Liver (tissue), 9 donors: ENCODE data around the gene BCL2L13. TPM values are rescaled to one million over a fixed set of nuclear protein-coding genes. Genes with fewer than 3 reads are reported as not detected.

Experiments
- DNase-seq: peaks from one replicate; pipeline ENCODE4 v3.0.0-alpha.2; 2017; ENCODE audit warnings: low spot score
- H3K27ac ChIP-seq, 2 donors: one replicate each; pipeline ENCODE4 v1.7.0; 2013; ENCODE audit warnings: inconsistent platforms in 2 of 2, low read length in 2 of 2, control low read depth in 1 of 2, low read depth in 1 of 2, mild to moderate bottlenecking in 1 of 2
- H3K27me3 ChIP-seq, 4 donors: one replicate each; pipeline versions ENCODE4 v1.6.1 to v1.7.0; 2013; ENCODE audit warnings: low read length in 3 of 4, inconsistent platforms in 1 of 4, mild to moderate bottlenecking in 1 of 4, moderate library complexity in 1 of 4; ENCODE audit not compliant: control insufficient read depth in 4 of 4, insufficient read depth in 4 of 4
- H3K36me3 ChIP-seq, 4 donors: one replicate each; pipeline versions ENCODE4 v1.6.1 to v1.7.0; 2013; ENCODE audit warnings: low read length in 3 of 4, mild to moderate bottlenecking in 3 of 4, low read depth in 1 of 4, moderate library complexity in 1 of 4; ENCODE audit not compliant: control insufficient read depth in 4 of 4, insufficient read depth in 3 of 4
- H3K4me1 ChIP-seq, 4 donors: one replicate each; pipeline versions ENCODE4 v1.6.1 to v1.7.0; 2013; ENCODE audit warnings: low read length in 3 of 4, mild to moderate bottlenecking in 3 of 4, moderate library complexity in 1 of 4; ENCODE audit not compliant: control insufficient read depth in 4 of 4, insufficient read depth in 4 of 4
- H3K4me3 ChIP-seq, 3 donors: one replicate each; pipeline versions ENCODE4 v1.6.1 to v1.7.0; 2013; ENCODE audit warnings: low read length in 3 of 3, control low read depth in 1 of 3, low read depth in 1 of 3, mild to moderate bottlenecking in 1 of 3
- H3K9ac ChIP-seq, 2 donors: one replicate each; pipeline ENCODE4 v1.7.0; 2013; ENCODE audit warnings: low read length in 2 of 2, mild to moderate bottlenecking in 2 of 2, moderate library complexity in 2 of 2, control low read depth in 1 of 2, low read depth in 1 of 2
- H3K9me3 ChIP-seq, 4 donors: one replicate each; pipeline versions ENCODE4 v1.6.1 to v1.7.0; 2013; ENCODE audit warnings: low read length in 3 of 4; ENCODE audit not compliant: control insufficient read depth in 4 of 4
- CTCF ChIP-seq: fragments of 150-350 bp; IDR thresholded peaks from 2 replicates; pipeline ENCODE4 v1.5.1; 2017; ENCODE audit warnings: improper control_type of control experiment, low read depth, low read length; ENCODE audit not compliant: missing input control
- EGR1 ChIP-seq, 2 donors: IDR thresholded peaks; 2 replicates each; pipeline ENCODE4 v1.6.1; 2016 to 2018; ENCODE audit warnings: antibody characterized with exemption in 2 of 2, low read depth in 2 of 2
- FOXA1 ChIP-seq: IDR thresholded peaks from 2 replicates; pipeline ENCODE4 v1.6.1; 2016; ENCODE audit warnings: antibody characterized with exemption
- FOXA2 ChIP-seq: IDR thresholded peaks from 2 replicates; pipeline ENCODE4 v1.6.1; 2016; ENCODE audit warnings: antibody characterized with exemption
- GABPA ChIP-seq, 2 donors: IDR thresholded peaks in 1 of 2; conservative IDR thresholded peaks in 1 of 2; 2 replicates each; pipeline ENCODE4 v1.6.1; 2016; ENCODE audit warnings: antibody characterized with exemption in 2 of 2, mild to moderate bottlenecking in 1 of 2, moderate library complexity in 1 of 2
- HNF4A ChIP-seq, 2 donors: conservative IDR thresholded peaks; 2 replicates each; pipeline ENCODE4 v1.6.1; 2016; ENCODE audit warnings: antibody characterized with exemption in 2 of 2, mild to moderate bottlenecking in 2 of 2
- JUND ChIP-seq, 2 donors: IDR thresholded peaks; 2 replicates each; pipeline ENCODE4 v1.6.1; 2016; ENCODE audit warnings: antibody characterized with exemption in 2 of 2
- NR2F2 ChIP-seq: IDR thresholded peaks from 2 replicates; pipeline ENCODE4 v1.6.1; 2016; ENCODE audit warnings: antibody characterized with exemption
- RAD21 ChIP-seq, 2 donors: IDR thresholded peaks; 2 replicates each; pipeline ENCODE4 v1.6.1; 2016; ENCODE audit warnings: antibody characterized with exemption in 2 of 2, mild to moderate bottlenecking in 2 of 2
- RXRA ChIP-seq, 2 donors: IDR thresholded peaks; 2 replicates each; pipeline ENCODE4 v1.6.1; 2017 to 2018; ENCODE audit warnings: antibody characterized with exemption in 2 of 2, mild to moderate bottlenecking in 1 of 2
- SP1 ChIP-seq: IDR thresholded peaks from 2 replicates; pipeline ENCODE4 v1.6.1; 2018; ENCODE audit warnings: antibody characterized with exemption, mild to moderate bottlenecking
- TAF1 ChIP-seq: conservative IDR thresholded peaks from 2 replicates; pipeline ENCODE4 v1.6.1; 2016; ENCODE audit warnings: antibody characterized with exemption, mild to moderate bottlenecking
- YY1 ChIP-seq: IDR thresholded peaks from 2 replicates; pipeline ENCODE4 v1.6.1; 2016; ENCODE audit warnings: antibody characterized with exemption, mild to moderate bottlenecking
- WGBS: extraction: QIAGEN DNeasy Blood & Tissue Kit; methylation state at CpG from one replicate; pipeline ENCODE4 v1.1.7; 2013; 5-methylcytosine and 5-hydroxymethylcytosine counted together
- polyA plus RNA-seq, 2 donors: library from polyadenylated mRNA; stranded (reverse) in 1 of 2; unstranded in 1 of 2; fragments of 200-250 nt in 1 of 2; fragments of >200 nt in 1 of 2; fragmentation: Nextera tagmentation in 1 of 2; extraction: Ambion mirVana in 1 of 2; gene quantifications; one replicate each; pipeline versions ENCODE4 v1.2.1 to v1.2.3, GENCODE V29; 2013 to 2015
- total RNA-seq, 2 donors: library from RNA; depleted of rRNA; stranded (reverse); fragments of >200 nt; gene quantifications; one replicate each; pipeline ENCODE4 v1.2.3, GENCODE V29; 2014
- TF ChIP-seq, protein P1 (sequence below): IDR thresholded peaks from 2 replicates; pipeline ENCODE4 v1.6.1; 2016; ENCODE audit warnings: antibody characterized with exemption
- TF ChIP-seq, protein P2 (sequence below): IDR thresholded peaks from 2 replicates; pipeline ENCODE4 v1.6.1; 2016; ENCODE audit warnings: antibody characterized with exemption
- donor health status: healthy.
- donor health status: healthy.
- donor health status: healthy.
- donor health status: healthy.
- donor health status: healthy.

BCL2L13 gene
- total and polyA plus RNA-seq, 4 donors = 22.3 to 31.8 (median 24.5) TPM

- Histone ChIP-seq H3K27ac (no peak overlapping the region), H3K36me3 (peaks cover 2 to 11% (median 7%) of the 10 kb centered on the region in 4 donors), H3K9ac (no peak overlapping the region), H3K4me1 (no peaks in the 10 kb centered on the region), H3K4me3 (no peak overlapping the region), H3K27me3 (no peaks in the 10 kb centered on the region), H3K9me3 (no peaks in the 10 kb centered on the region)
- no peak for DNase-seq
- TF ChIP-seq RAD21 (IDR thresholded peaks at IDR 0.05) (no peak), JUND (IDR thresholded peaks at IDR 0.05) (no peak), RXRA (IDR thresholded peaks at IDR 0.05) (no peak), YY1 (no peak), TAF1 (no peak), FOXA2 (no peak), FOXA1 (no peak), EGR1 (IDR thresholded peaks at IDR 0.05; ENCODE audit: low read depth in 2 of 2) (no peak), CTCF (no peak), NR2F2 (no peak), HNF4A (conservative IDR thresholded peaks at IDR 0.05) (no peak), GABPA (IDR thresholded peaks at IDR 0.05 in 1 of 2, conservative IDR thresholded peaks at IDR 0.05 in 1 of 2) (no peak)
- TF ChIP-seq, protein P1, sequence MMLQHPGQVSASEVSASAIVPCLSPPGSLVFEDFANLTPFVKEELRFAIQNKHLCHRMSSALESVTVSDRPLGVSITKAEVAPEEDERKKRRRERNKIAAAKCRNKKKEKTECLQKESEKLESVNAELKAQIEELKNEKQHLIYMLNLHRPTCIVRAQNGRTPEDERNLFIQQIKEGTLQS = no peak
- TF ChIP-seq, protein P2, sequence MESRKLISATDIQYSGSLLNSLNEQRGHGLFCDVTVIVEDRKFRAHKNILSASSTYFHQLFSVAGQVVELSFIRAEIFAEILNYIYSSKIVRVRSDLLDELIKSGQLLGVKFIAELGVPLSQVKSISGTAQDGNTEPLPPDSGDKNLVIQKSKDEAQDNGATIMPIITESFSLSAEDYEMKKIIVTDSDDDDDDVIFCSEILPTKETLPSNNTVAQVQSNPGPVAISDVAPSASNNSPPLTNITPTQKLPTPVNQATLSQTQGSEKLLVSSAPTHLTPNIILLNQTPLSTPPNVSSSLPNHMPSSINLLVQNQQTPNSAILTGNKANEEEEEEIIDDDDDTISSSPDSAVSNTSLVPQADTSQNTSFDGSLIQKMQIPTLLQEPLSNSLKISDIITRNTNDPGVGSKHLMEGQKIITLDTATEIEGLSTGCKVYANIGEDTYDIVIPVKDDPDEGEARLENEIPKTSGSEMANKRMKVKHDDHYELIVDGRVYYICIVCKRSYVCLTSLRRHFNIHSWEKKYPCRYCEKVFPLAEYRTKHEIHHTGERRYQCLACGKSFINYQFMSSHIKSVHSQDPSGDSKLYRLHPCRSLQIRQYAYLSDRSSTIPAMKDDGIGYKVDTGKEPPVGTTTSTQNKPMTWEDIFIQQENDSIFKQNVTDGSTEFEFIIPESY = no peak
- WGBS = 90% methylated on average over 7 of the region's 7 CpGs
Observed at GRCh38 chr22:17699696-17700340, 61.3 kb downstream of the BCL2L13 start.

DNA sequence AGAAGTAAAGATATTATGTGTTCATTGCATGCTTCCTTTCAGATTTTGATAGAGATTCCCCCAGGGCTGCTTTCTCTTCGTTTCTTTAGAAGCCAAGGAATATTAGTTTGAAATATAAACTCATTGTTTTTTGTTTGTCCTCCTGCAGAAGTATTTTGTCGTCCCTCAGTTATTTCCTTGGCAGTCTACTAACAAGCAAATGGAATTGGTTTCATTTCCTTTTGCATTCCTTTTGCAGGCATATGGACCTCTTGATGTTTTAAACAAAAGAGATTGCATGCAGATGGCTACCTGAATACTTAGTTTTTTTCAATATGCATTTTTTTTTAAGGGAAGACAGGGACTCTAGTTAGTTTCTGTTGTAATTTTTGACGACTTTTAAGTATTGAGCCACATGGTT, 62.2 kb downstream of the BCL2L13 start:
- DNase-seq = no peak
- Histone ChIP-seq H3K9ac (no peak overlapping the region), H3K9me3 (no peaks in the 10 kb centered on the region), H3K4me3 (no peak overlapping the region), H3K27me3 (no peaks in the 10 kb centered on the region), H3K27ac (no peak overlapping the region), H3K4me1 (no peaks in the 10 kb centered on the region), H3K36me3 (peaks cover 2 to 6% (median 4%) of the 10 kb centered on the region in 4 donors)
- 48% methylated on average over 3 of the region's 3 CpGs for WGBS
- TF ChIP-seq EGR1 (IDR thresholded peaks at IDR 0.05; ENCODE audit: low read depth in 2 of 2) (no peak), RAD21 (IDR thresholded peaks at IDR 0.05) (no peak), SP1 (no peak), NR2F2 (no peak), CTCF (no peak), TAF1 (no peak)
- TF ChIP-seq, protein P2 = no peak
